ENCODE measurements around the gene RPA3. TPM values are rescaled to one million over a fixed set of nuclear protein-coding genes. Genes with fewer than 3 reads are reported as not detected.
A peak's percentile ranks its signal among the peaks of the same experiment; 100 is the strongest.

The RPA3 gene
- total RNA-seq, 6 experiments from 2014 or later = 11.3 to 22.3 (median 21.4) TPM

DNA sequence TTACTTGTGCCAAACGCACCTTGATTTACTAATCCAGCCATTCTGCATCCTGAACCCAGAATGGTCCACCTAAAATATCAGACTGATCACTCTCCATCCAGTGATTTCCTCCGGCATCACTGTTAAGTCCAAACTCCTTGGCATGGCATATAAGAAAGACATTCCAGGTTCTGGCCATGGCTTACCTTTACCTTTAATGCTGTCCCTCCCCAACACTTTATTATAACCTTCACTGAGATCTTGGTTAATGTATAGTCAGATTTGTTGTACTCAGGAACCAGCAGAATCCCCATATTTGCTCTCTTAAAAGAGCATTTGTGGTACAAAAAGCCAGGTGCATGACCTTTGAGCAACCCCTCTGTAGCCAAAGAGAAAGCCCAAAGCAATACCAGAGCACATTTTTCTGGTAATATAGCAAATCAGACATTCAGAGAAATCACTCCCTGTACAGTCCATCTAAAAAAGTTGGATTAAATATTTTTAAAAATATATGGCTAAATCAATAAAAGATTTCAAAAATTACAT is 67.7 kb downstream of the RPA3 start:
- no peaks in the 10 kb centered on the region for H3K36me3 ChIP-seq
- H3K4me1 ChIP-seq = no peaks in the 10 kb centered on the region
- intact Hi-C loops (cut with DNase I) = no loop called here
- TF ChIP-seq, protein P1, sequence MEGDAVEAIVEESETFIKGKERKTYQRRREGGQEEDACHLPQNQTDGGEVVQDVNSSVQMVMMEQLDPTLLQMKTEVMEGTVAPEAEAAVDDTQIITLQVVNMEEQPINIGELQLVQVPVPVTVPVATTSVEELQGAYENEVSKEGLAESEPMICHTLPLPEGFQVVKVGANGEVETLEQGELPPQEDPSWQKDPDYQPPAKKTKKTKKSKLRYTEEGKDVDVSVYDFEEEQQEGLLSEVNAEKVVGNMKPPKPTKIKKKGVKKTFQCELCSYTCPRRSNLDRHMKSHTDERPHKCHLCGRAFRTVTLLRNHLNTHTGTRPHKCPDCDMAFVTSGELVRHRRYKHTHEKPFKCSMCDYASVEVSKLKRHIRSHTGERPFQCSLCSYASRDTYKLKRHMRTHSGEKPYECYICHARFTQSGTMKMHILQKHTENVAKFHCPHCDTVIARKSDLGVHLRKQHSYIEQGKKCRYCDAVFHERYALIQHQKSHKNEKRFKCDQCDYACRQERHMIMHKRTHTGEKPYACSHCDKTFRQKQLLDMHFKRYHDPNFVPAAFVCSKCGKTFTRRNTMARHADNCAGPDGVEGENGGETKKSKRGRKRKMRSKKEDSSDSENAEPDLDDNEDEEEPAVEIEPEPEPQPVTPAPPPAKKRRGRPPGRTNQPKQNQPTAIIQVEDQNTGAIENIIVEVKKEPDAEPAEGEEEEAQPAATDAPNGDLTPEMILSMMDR (IDR thresholded peaks at IDR 0.05) = no peak
- no peak for TF ChIP-seq POLR2A (IDR thresholded peaks at IDR 0.05)
- 92% methylated on average over 2 of the region's 2 CpGs for WGBS (ENCODE audit: insufficient coverage, low coverage, low lambda C conversion rate, missing lambda C conversion rate)
- H3K27me3 ChIP-seq = no peaks in the 10 kb centered on the region
- H3K4me3 ChIP-seq = no peak overlapping the region
- no peak for ATAC-seq
- no peak overlapping the region for H3K27ac ChIP-seq
- no peak for DNase-seq
- no peaks in the 10 kb centered on the region for H3K9me3 ChIP-seq

- intact Hi-C loops (cut with DNase I) = no loop called here
- no peak for DNase-seq
- 65% methylated on average over 6 of the region's 6 CpGs for WGBS (ENCODE audit: insufficient coverage, low coverage, low lambda C conversion rate, missing lambda C conversion rate)
- no peaks in the 10 kb centered on the region for H3K9me3 ChIP-seq
- no peak overlapping the region for H3K27ac ChIP-seq
- no peak overlapping the region for H3K4me3 ChIP-seq
- ATAC-seq = no peak
- H3K36me3 ChIP-seq = no peaks in the 10 kb centered on the region
- no peak for TF ChIP-seq POLR2A (IDR thresholded peaks at IDR 0.05)
- H3K27me3 ChIP-seq = no peaks in the 10 kb centered on the region
- no peaks in the 10 kb centered on the region for H3K4me1 ChIP-seq
Observed at GRCh38 chr7:7647495-7648036, 70.8 kb downstream of the RPA3 start.

DNA sequence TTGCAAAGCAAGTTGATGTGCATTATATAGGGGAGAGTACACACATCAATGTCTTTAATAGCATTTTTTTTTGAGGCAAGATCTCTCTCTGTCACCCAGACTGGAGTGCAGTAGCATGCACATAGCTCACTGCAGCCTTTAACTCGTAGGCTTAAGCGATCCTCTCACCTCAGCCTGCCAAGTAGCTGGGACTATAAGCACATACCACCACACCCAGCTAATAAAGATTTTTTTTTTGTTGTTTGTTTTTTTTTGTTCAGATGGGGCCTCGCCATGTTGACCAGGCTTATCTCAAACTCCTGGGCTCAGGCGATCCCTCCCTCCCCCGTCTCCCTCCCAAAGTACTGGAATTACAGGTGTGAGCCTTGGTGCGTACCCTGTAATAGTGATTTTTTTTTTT is 76.3 kb downstream of the RPA3 start:
- no peaks in the 10 kb centered on the region for H3K9me3 ChIP-seq
- H3K27me3 ChIP-seq = no peaks in the 10 kb centered on the region
- intact Hi-C loops (cut with DNase I) = no loop called here
- peaks cover 0 to 13% (median 0%) of the 10 kb centered on the region in 4 donors for H3K4me1 ChIP-seq
- WGBS (ENCODE audit: insufficient coverage, low coverage, low lambda C conversion rate, missing lambda C conversion rate) = 71% methylated on average over 6 of the region's 6 CpGs
- H3K4me3 ChIP-seq = no peak overlapping the region
- H3K27ac ChIP-seq = no peak overlapping the region
- no peak for ATAC-seq
- no peak for TF ChIP-seq POLR2A (IDR thresholded peaks at IDR 0.05)
- TF ChIP-seq, protein P1 (IDR thresholded peaks at IDR 0.05) = no peak
- no peak for DNase-seq
- peaks cover 0 to 4% (median 0%) of the 10 kb centered on the region in 4 donors for H3K36me3 ChIP-seq

DNA sequence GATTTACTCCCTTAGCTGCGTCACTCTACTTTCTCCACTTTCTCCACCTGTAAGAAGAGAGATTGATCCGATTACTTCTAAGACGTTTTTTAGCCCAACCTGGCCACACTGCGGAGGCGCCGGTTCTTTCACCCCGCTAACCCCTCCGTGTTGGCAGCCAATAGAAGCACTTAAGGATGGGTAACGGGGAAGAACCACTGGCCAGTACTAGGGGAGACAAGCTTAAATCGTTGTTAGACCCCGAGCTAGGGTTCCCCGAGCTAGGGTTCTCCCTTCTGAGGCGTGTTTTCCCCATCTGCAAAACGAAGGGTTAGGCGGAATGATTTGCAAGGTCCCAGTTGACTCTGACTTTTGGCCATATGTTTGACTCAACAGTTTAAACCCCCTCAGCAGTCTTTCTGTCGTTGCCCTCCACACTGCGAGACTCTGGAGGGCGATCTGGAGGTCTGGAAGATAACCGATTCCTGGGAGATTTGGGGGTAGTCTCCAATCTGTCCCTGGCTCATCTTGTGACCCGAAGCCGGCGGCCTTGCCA is 77.2 kb downstream of the RPA3 start:
- intact Hi-C loops (cut with DNase I) = no loop called here
- Histone ChIP-seq H3K4me3 (peak overlapping the region; percentile 86 to 88 (median 87)), H3K27ac (peak overlapping the region; percentile 74 to 79 (median 79)), H3K36me3 (peaks cover 0 to 8% (median 0%) of the 10 kb centered on the region in 4 donors), H3K27me3 (no peaks in the 10 kb centered on the region), H3K4me1 (peaks cover 0 to 13% (median 0%) of the 10 kb centered on the region in 4 donors), H3K9me3 (no peaks in the 10 kb centered on the region)
- no peak for TF ChIP-seq POLR2A (IDR thresholded peaks at IDR 0.05)
- TF ChIP-seq, protein P1 (IDR thresholded peaks at IDR 0.05) = no peak
- under 1% methylated on average over 20 of the region's 22 CpGs for WGBS (ENCODE audit: insufficient coverage, low coverage, low lambda C conversion rate, missing lambda C conversion rate)
- DNase-seq = no peak
- ATAC-seq = peak in 3 of 4 donors; percentile 1

Data from right lobe of liver (tissue), 6 donors.